NCI-H146 treated with DMSO at 0.1 percent for 48 hours (cell line): ENCODE results near the gene SOX12.
A peak's percentile ranks its signal among the peaks of the same experiment; 100 is the strongest.
"Not testable (repeated sequence)": the region's sequence is repeated elsewhere in the genome, so short reads cannot be mapped to it uniquely, and the experiment has no call there.

Experiments used
- DNase-seq: peaks from one replicate; lab custom pipeline; 2025; ENCODE audit not compliant: unreplicated experiment; lab: John Stamatoyannopoulos, UW

The SOX12 gene

DNA sequence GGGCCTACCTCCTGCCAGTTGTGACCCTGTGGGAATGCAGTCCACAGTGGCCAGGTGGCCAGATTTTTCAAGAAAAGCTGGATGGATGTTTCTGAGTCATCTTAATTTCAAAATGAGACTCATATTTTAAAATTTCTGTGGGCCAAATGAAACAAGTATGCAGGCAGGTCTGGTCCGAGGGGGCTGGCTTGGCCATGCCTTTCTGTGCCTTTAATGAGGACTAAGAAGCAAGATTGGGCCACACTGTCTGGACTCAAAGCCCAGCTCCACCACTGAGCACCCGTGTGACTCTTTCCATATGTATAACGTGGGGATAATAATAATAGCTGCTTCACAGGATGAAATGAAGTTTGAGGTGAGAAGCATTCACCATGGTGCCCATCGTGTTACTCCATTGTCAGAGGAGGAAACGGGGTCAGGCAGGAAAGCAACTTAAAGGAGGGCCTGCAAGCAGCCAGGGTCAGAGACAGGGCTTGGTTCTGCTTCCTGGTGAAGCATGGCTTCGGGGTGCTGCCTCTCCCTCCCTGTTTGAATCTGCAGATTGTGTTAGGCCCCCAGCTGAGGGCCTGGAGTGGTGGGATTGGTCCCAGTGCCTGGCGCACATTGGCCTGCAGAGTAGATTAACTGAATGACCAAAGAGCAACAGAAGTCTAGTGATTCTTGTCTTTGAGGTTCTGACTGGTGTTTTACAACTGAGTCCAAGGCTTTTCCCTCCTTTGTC is 3.8 kb downstream of the SOX12 start:
- DNase-seq, result no peak

DNA sequence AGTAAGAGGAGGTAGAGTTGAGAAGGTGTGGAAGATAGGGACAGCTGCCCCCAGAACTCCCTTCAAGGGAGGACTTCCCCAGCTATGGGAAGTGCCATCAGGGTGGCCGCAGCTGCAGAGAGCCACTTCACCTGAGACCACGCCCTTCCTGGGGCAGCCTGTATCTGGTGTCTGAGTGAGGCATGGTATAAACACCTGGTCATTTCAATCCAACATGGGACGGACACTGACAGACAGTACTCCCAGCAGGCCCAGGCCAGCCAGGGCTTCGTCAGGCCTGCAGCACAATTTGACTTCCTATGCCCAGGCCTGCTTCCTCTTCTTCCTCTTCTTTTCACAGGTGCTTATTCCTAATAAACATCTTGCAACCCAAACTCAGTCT is 4.5 kb downstream of the SOX12 start:
- no peak for DNase-seq

DNA sequence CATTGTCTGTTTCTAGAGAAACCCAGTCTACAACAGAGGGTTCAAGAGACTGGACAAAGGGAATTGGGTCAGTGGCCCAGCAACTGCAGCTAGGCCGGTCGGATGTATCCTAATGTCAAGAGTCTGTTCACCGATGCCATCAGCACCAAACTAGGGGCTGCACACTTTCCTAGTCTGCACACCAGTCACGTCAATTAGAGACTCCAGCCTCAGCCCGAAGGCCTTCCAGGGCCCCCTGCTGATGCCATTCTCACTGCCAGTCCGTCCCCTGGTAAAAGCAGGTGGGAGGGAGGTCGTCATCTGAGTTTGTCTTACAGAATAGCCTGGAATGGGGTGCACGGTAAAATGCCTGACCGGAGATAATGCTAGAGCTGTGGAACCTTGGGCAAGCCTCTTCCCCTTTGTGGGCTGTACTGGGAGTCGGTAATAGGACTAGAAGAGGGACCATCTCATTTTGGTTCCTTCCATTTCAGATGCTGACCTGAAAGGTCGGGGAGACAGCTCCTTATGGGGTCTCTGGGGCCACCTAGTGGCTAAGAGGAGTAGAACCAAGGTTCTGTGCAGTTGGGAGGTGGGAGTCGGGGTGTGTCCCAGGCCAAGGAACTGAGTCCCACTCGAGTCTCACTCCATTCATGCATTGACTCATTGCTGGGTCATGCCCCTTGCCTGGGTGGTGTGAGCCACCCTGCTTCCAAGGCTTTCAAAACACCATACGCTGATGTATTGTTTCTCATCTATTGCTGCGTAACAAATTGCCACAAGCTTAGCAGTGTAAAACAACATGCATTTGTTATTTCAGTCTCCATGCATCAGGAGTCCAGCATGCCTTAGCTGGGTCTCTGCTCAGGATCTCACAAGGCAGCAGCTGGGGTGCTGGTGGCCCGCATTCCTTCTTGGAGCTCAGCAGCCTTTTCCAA is 5.1 kb downstream of the SOX12 start:
- peak; percentile 50 for DNase-seq

DNA sequence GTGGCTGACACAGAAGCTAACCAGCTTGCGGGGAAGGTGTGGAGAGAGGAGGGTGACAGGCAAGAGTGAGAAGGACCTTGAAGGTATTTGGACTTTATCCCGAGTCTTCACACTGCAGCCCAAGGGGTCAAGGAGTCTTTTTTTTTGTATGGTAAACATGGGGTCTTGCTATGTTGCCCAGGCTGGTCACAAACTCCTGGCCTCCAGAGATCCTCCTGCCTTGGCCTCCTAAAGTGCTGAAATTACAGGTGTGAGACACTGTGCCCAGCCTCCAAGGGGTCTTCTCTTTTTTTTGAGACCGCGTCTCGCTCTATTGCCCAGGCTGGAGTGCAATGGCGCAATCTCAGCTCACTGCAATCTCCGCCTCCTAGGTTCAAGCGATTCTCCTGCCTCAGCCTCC is 9.2 kb downstream of the SOX12 start:
- no peak for DNase-seq

DNA sequence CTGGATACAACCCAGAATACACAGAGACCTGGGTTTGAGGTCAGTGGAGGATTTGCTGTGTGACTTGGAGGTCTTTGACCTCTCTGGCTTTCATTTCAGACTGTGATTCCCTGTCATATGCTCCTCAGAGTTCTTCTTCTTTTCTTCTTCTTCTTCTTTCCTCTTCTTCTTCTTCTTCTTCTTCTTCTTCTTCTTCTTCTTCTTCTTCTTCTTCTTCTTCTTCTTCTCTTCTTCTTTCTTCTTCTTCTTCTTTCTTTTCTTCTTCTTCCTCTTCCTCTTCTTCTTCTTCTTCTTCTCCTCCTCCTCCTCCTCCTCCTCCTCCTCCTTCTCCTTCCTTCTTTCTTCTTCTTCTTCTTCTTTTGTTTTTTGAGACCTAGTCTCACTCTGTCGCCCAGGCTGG is 10.7 kb downstream of the SOX12 start:
- not testable (repeated sequence) for DNase-seq

DNA sequence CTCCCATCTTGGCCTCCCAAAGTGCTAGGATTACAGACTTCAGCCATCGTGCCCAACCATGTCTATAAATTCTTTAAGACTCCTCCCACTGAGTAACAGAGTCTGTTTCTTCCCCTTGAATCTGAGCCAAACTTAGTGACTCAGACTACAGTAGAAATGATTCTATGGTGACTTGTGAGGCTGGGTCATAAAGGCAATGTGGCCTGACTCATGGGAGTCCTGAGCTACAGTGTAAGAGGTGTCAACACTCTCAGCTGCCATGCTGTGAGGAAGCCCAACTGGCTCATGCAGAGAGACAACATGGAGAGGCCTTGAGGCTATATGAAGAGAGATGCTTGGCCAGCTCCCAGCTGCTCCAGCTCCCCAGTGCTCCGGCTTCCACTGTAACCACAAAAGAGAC is 16.3 kb downstream of the SOX12 start:
- no peak for DNase-seq

DNA sequence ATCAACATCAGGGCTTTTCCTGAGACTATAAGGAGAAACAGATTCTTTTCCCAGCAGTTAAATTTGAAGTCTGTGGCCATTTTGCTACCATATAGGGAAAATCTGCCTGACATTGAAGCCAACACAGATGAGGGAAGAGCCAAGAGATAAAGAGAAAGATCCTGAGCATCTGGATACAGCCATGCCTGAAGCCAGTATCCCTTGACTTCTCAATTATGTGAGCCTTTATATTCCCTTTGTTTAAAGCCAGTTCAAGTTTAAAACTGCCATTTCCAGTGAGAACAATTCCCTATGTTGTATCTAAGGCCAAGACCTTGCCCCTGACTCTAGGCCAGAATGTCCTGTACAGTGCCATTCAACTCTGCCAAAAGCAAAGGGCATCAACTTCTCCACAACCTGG is 17.8 kb downstream of the SOX12 start:
- DNase-seq, result no peak

DNA sequence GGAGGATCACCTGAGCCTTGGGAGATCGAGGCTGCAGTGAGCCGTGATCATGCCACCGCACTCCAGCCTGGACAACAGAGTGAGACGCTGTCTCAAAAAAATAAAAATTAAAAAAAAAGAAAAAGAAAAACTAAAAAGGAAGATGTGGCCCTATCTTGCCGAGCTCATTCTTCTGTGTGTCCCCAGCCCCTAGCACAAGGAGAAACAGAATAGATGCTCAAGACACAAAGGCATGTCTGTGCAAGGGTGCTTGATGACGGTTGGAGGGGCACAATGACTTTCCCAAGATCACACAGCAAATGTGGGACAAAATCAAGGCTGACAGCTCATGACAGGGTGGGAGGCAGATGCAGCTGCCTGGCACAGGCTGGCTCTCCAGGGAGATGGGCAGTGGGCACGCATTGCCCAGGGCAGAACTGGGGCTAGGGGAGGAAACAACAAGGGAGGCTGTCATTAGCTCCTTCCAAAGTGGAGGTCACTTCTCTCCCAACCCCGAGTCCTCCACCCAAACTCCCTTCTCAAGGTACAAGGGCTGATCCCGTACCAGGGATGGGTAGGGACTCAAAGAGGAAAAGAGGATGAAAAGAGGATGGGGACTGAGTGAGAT is 20.8 kb downstream of the SOX12 start:
- no peak for DNase-seq

DNA sequence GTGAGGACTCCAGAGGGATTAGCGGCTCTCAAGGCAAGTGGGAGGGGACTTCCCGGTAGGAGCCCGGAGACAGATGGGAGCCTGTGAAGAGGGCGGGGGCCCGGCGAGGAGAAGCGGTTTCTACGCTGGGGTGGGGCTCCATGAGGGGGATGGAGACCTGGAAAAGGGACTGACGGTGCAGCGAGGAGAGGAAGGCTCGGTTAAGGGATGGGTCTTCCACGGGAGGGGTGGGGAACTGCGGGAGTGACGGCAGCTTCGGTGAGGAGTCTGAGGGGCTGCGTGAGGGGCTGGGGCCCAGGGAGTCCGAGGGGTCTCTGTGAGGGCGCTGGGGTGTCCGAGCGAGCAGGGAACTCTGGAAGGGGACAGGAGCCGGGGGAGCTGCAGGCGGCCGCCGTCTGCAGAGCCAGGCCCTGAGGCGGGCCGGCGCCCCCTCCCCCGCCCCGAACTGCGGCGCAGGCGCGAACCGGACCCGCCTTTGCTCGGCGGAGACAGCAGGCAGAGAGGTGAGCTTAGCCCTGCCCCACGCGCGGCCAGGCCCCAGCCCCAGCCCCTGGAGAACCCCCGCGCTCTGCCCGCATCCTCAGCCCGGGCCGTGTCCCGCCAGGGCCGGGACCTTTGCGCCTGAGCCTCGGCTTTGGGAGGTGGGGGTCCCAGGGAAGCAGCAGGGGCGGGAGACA is 21.4 kb downstream of the SOX12 start, which contains the start of gene NRSN2:
TSS of gene NRSN2 (plus strand) at position 472 of the 677 bp plus-strand sequence. CDS start 2,533 bp downstream, outside the sequence.
- DNase-seq, result peak; percentile 61

DNA sequence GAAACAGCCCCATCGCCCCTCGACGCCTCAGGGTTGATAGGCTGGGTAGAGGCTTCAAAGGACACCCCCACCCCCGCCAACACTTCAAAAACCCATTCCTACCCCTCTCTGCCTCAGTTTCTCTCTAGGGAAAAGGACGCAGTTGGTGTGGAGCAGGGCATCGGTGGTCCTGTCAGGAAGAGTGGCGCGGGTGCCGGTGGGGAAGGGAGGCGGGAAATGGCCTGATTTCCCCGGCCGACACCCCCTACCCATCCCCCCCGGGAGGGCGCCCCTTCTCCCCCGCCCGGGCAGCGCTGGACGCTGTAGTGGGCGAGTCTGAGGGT is 21.9 kb downstream of the SOX12 start:
- DNase-seq, result no peak

DNA sequence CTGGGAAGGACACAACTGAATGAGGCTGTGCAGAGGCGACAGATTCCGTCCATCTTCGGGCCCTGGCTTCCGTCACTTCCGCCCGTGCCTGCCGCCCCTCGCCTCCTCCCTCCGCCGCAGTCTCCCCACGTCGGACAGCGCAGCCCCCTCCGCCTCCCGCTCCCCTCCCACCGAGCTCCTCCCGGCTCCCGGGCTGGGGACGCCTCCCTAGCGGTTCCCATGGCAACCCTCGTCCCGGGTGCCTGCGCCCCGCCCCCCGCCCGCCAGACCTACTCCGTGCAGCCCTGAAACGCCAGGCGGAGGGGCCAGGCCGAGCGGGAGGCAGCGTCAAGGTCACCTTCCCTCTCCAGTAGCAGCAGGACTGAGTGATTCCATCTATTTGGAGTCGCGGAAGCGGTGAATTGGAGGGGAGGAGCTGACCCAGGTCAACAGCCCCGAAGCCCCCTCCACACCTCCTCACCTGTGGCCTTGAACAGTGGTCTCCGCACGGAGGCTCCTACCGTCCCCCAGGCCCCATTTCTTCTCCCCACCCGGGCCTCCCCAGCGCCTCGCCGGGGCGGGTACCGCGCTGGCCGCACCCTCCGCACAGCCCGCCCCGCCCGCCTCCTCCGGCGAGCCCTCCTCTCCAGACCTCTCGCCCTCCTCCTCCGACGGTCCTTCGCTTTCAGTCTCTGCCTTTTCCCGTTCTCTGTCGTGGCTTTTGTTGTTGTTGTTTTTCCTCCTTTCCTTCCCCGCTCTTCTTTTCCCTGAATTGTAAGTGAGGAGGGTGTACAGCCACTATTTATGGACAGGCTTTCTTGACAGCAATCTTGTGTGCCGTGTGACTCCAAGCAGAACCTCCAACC is 22.5 kb downstream of the SOX12 start:
- peak; percentile 92 for DNase-seq

DNA sequence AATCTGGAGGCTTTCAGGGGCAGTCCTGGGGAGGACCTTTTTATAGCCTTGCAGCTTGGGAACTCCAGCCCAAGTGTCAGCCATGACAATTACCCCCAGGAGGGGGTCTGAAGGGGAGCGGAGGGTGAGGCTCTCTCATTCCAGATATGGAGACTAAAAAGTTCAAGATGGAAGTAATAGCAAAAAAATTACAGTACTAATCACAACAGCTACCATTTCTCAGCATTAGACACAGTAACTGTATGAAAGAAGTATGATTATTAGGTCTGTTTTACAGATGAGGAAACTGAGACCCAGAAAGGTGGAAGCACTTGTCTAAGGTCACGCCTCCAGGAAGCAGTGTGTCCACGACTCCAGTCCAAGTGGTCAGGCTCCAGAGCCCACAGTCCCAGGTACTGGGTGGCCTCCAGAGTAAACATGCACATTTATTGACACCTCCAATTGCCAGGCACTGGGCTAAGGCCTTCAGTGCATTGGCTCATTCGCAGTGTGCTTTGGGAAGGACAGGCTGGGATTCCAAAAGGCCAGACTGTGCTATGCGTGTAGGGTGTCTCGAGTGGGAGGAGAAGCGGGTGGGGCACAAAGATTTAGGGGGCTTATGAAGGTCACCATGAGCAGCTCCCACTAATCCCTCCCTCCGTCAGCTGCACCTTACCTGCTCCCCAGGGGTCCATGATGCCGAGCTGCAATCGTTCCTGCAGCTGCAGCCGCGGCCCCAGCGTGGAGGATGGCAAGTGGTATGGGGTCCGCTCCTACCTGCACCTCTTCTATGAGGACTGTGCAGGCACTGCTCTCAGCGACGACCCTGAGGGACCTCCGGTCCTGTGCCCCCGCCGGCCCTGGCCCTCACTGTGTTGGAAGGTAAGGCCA is 23.9 kb downstream of the SOX12 start:
- no peak for DNase-seq

DNA sequence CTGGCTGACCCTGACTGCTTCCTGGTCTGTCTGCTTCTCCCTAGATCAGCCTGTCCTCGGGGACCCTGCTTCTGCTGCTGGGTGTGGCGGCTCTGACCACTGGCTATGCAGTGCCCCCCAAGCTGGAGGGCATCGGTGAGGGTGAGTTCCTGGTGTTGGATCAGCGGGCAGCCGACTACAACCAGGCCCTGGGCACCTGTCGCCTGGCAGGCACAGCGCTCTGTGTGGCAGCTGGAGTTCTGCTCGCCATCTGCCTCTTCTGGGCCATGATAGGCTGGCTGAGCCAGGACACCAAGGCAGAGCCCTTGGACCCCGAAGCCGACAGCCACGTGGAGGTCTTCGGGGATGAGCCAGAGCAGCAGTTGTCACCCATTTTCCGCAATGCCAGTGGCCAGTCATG is 27.8 kb downstream of the SOX12 start:
- DNase-seq, result no peak

DNA sequence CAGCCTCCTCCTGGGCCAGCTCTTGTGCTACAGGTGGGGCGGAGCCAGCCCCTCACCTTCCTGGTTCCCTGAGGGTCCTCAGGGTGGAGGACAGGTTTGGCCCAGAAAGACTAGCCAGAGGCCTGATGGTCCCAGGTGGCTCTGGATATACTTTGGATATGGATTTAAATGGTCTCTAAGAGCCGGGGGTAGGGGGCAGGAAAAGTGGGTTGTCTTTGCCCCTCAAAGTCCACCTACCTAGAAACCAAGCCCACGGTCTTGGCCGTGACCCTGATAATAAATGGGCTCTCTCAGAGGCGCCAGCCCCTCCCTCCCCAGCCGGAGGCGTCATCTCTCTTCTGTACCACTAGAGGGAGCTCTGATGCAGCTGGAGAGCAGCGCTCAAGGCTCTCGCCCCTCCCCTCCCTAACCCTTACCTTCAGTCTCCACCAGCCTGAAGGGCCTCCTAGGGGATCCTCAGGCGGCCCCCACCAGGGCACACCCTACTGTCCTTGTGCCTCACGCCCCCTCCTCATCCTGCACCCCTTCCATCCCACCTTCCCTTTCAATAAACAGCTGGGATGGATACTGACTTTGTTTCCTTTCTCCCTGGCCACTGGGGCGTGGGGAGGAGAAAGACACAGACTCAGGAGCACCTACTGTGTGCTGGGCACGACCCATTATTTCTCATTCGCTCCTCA is 29.1 kb downstream of the SOX12 start:
- peak; percentile 77 for DNase-seq

DNA sequence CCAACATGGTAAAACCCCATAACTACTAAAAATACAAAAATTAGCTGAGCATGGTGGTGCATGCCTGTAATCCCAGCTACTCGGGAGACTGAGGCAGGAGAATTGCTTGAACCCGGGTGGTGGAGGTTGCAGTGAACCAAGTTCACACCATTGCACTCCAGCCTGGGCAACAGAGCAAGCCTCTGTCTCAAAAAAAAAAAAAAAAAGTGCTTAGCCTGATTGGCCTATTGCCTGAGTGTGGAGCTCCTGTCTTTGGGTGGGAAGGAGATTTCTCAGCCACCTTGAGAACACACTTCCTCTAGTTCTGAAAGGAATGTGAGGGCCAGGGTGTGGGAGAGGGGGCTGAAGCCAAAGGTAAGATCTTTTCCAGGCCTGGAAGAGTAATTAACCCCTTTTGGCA is 30.8 kb downstream of the SOX12 start:
- not testable (repeated sequence) for DNase-seq

DNA sequence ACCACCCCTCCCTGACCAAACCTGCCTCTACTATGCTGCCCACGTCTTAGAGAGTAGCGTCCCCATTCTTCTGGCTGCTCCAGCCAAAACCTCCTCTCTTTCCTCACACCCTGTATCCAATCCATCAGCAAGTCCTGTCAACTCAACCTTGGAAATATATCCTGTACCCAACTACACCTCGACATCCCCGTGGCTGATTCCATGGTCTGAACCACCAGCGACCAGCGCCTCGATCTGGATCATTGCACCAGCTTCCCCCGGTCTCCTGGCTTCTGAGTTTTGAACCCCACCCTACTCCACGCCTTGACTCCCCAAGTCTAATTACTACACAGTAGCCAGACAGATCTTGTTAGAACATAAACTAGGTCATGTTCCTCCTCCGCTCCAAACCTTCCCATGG is 31.4 kb downstream of the SOX12 start:
- no peak for DNase-seq

DNA sequence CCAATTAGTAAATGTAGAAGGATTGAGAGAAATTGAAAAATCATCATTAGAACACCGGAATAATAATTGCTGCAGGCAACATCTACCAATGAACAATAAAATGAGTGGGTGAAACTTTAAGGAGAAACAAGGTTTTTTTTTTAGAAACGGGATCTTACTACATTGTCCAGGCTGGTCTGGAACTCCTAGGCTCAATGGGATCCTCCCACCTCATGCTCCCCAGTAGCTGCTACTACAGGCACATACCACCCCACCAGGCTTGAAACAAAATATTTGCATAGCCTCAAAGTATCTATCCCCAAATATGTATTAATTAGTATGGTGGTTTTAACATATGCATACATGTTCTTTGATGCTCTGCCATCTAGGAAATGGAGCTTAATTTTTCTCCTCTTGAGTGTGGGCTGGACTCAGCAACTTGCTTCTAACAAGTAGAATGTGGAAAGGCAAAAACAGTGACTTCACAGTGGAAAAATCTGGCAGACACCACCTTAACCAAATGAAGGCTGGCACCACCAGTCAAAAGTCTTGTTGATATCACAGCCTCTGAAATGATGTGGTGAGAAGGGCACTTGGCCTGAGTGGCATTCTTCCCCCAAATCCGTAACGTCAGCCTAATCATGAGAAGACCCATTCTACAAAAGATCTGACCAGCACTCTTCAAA is 33.7 kb downstream of the SOX12 start:
- no peak for DNase-seq

DNA sequence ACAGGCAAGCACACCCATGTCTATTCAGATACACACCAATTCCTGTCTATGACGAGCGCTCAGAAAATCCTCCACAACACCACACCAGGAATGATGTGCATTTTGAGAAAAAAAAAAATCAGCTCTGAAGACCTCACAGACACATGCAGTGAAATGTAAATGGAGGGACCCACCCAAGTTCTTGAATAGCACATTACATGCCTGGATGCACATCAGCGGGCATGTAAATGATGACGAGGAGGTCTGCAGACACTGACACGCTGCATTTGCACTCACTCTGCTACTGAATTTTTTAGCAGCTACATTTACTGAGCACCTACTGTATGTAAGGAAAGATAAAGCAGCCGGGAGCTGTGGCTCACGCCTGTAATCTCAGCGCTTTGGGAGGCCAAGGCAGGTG is 36.2 kb downstream of the SOX12 start:
- DNase-seq, result peak; percentile 39
